Epithelial cell of esophagus (primary cell): Measurements from ENCODE around the gene DISC1.

Experiments used
- DNase-seq: peaks from one replicate; pipeline ENCODE4 v3.0.0; 2010; ENCODE audit warnings: low read depth
- H3K4me3 ChIP-seq: 2 replicates; pipeline ENCODE4 v1.5.1; 2011; ENCODE audit warnings: mild to moderate bottlenecking, low read length, control low read depth
- CTCF ChIP-seq: IDR thresholded peaks from 2 replicates; pipeline ENCODE4 v1.5.1; 2011; ENCODE audit warnings: low read depth, mild to moderate bottlenecking, low read length, control low read depth, inconsistent platforms; ENCODE audit not compliant: insufficient read depth; ENCODE audit errors: missing control alignments

The DISC1 gene

GRCh38 chr1:231847612-231848397, 221.2 kb downstream of the DISC1 start:
- TF ChIP-seq CTCF, result no peak
- no peak overlapping the region for H3K4me3 ChIP-seq
- DNase-seq, result no peak

- no peak for TF ChIP-seq CTCF
Measured at GRCh38 chr1:231849981-231850380, 223.4 kb downstream of the DISC1 start.

GRCh38 chr1:231850786-231851185, 224.2 kb downstream of the DISC1 start:
- TF ChIP-seq CTCF, result no peak
- no peak overlapping the region for H3K4me3 ChIP-seq
- DNase-seq, result no peak

More at GRCh38 chr1:231849981-231850380, 223.4 kb downstream of the DISC1 start:
- no peak overlapping the region for H3K4me3 ChIP-seq
- DNase-seq, result no peak

- H3K4me3 ChIP-seq, result no peak overlapping the region
- DNase-seq, result no peak
- no peak for TF ChIP-seq CTCF
Measured at GRCh38 chr1:231853588-231854207, 227.1 kb downstream of the DISC1 start.

- no peak for DNase-seq
- H3K4me3 ChIP-seq, result no peak overlapping the region
- TF ChIP-seq CTCF, result no peak
Measured at GRCh38 chr1:231855361-231855760, 228.8 kb downstream of the DISC1 start.

GRCh38 chr1:231855926-231856325, 229.3 kb downstream of the DISC1 start:
- no peak overlapping the region for H3K4me3 ChIP-seq
- no peak for DNase-seq
- TF ChIP-seq CTCF, result no peak

GRCh38 chr1:231856426-231856825, 229.8 kb downstream of the DISC1 start:
- no peak overlapping the region for H3K4me3 ChIP-seq
- DNase-seq, result no peak
- TF ChIP-seq CTCF, result no peak
